SU-DHL-6 (cell line): ENCODE measurements around the gene TRIB2.

ENCODE experiments used
- H2AFZ ChIP-seq: fragments of 200-600 bp; sonication (generic); 2 replicates; pipeline ENCODE4 v1.6.1; 2014; ENCODE audit warnings: low read depth, mild to moderate bottlenecking, moderate library complexity, mixed read lengths, antibody characterized with exemption, low read length; ENCODE audit not compliant: severe bottlenecking
- H3F3A ChIP-seq: fragments of 200-600 bp; shearing (Covaris generic); 2 replicates; pipeline ENCODE4 v1.6.0; 2016; ENCODE audit warnings: antibody characterized with exemption, mild to moderate bottlenecking; ENCODE audit not compliant: insufficient read depth
- H3K27ac ChIP-seq: fragments of 200-600 bp; sonication (generic); 2 replicates; pipeline ENCODE4 v1.5.1; 2016; ENCODE audit warnings: low read depth, mild to moderate bottlenecking, low read length, moderate library complexity, mixed read lengths
- H3K27me3 ChIP-seq: fragments of 200-600 bp; sonication (generic), shearing (Covaris generic); 2 replicates; pipeline ENCODE4 v1.6.0; 2014; ENCODE audit warnings: mild to moderate bottlenecking, low read length
- H3K36me3 ChIP-seq: fragments of 200-600 bp; sonication (generic); 2 replicates; pipeline ENCODE4 v1.6.1; 2014; ENCODE audit warnings: mild to moderate bottlenecking, low read length, mixed read lengths
- H3K4me2 ChIP-seq: fragments of 300-600, 200-600 bp; shearing (Covaris generic), sonication (generic); 2 replicates; pipeline ENCODE4 v1.6.0; 2014; ENCODE audit warnings: low read length, low read depth, mild to moderate bottlenecking; ENCODE audit not compliant: poor library complexity, severe bottlenecking
- H3K4me3 ChIP-seq: fragments of 200-600 bp; sonication (generic); 2 replicates; pipeline ENCODE4 v1.5.1; 2014; ENCODE audit warnings: antibody characterized with exemption, low read length, mild to moderate bottlenecking, mixed read lengths; ENCODE audit not compliant: insufficient read depth, poor library complexity, severe bottlenecking
- H3K79me2 ChIP-seq: fragments of 200-600 bp; sonication (generic); 2 replicates; pipeline ENCODE4 v1.6.1; 2014; ENCODE audit warnings: mild to moderate bottlenecking, low read length, moderate library complexity; ENCODE audit not compliant: insufficient read depth
- H3K9ac ChIP-seq: fragments of 200-600 bp; sonication (generic); 2 replicates; pipeline ENCODE4 v1.7.0; 2014; ENCODE audit warnings: mild to moderate bottlenecking, low read length
- H3K9me2 ChIP-seq: fragments of 200-600 bp; sonication (generic); replicated peaks from 2 replicates; pipeline ENCODE4 v1.6.1; 2014; ENCODE audit warnings: low read length; ENCODE audit not compliant: insufficient read depth
- H3K9me3 ChIP-seq: fragments of 200-600 bp; sonication (generic); 2 replicates; pipeline ENCODE4 v1.6.1; 2014; ENCODE audit warnings: low read length, mixed read lengths; ENCODE audit not compliant: insufficient read depth
- H4K20me1 ChIP-seq: fragments of 200-600 bp; sonication (generic); 2 replicates; pipeline ENCODE4 v1.6.1; 2014; ENCODE audit warnings: low read depth, mild to moderate bottlenecking, antibody characterized with exemption, low read length, moderate library complexity, mixed read lengths
- CTCF ChIP-seq: fragments of 200-600 bp; sonication (generic); IDR thresholded peaks from one replicate; pipeline ENCODE4 v1.5.1; 2017; ENCODE audit warnings: antibody characterized with exemption, mild to moderate bottlenecking, low read length, moderate library complexity; ENCODE audit not compliant: insufficient read depth, poor library complexity, severe bottlenecking
- EZH2phosphoT487 ChIP-seq: fragments of 200-600 bp; sonication (generic), shearing (Covaris generic); conservative IDR thresholded peaks from 2 replicates; pipeline ENCODE4 v1.6.1; 2018; ENCODE audit warnings: mild to moderate bottlenecking, antibody characterized with exemption, low read length, moderate library complexity, mixed read lengths

TRIB2 gene

GRCh38 chr2:12719400-12720277 is 2.9 kb downstream of the TRIB2 start:
- Histone ChIP-seq H3F3A (peaks cover 13% of the 10 kb centered on the region; the same call in 1 of the 2 replicates), H3K9me3 (no peaks in the 10 kb centered on the region), H3K4me2 (peak overlapping the region; percentile 64), H3K9ac (peak overlapping the region; percentile 91), H3K4me3 (peak overlapping the region; percentile 95), H4K20me1 (peaks cover 17% of the 10 kb centered on the region; the same call in 1 of the 2 replicates), H3K27ac (peak overlapping the region; percentile 86), H3K79me2 (peaks cover 82% of the 10 kb centered on the region), H3K27me3 (no peaks in the 10 kb centered on the region), H3K9me2 (no peaks in the 10 kb centered on the region), H2AFZ (no peak overlapping the region), H3K36me3 (peaks cover 20% of the 10 kb centered on the region)
- TF ChIP-seq EZH2phosphoT487 (no peak), CTCF (no peak)

- Histone ChIP-seq H3K9me2 (no peaks in the 10 kb centered on the region), H3K4me2 (peak overlapping the region; percentile 64), H3F3A (peaks cover 13% of the 10 kb centered on the region; the same call in 1 of the 2 replicates), H3K27ac (peak overlapping the region; percentile 86), H3K9ac (peak overlapping the region; percentile 91), H3K27me3 (no peaks in the 10 kb centered on the region), H3K4me3 (peak overlapping the region; percentile 95), H3K79me2 (peaks cover 89% of the 10 kb centered on the region), H3K36me3 (peaks cover 20% of the 10 kb centered on the region), H3K9me3 (no peaks in the 10 kb centered on the region), H2AFZ (no peak overlapping the region), H4K20me1 (peaks cover 17% of the 10 kb centered on the region; the same call in 1 of the 2 replicates)
- TF ChIP-seq EZH2phosphoT487: no peak
- TF ChIP-seq CTCF: no peak
These were observed 3.5 kb downstream of the TRIB2 start for GRCh38 chr2:12720278-12720620.

- H3F3A ChIP-seq: peaks cover 15% of the 10 kb centered on the region; the same call in 1 of the 2 replicates
- no peaks in the 10 kb centered on the region for H3K9me2 ChIP-seq
- H3K27me3 ChIP-seq: no peaks in the 10 kb centered on the region
- peak overlapping the region; percentile 86 for H3K27ac ChIP-seq
- peak overlapping the region; percentile 95 for H3K4me3 ChIP-seq
- H3K9ac ChIP-seq: peak overlapping the region; percentile 91
- peaks cover 17% of the 10 kb centered on the region; the same call in 1 of the 2 replicates for H4K20me1 ChIP-seq
- H3K9me3 ChIP-seq: no peaks in the 10 kb centered on the region
- peaks cover 95% of the 10 kb centered on the region for H3K79me2 ChIP-seq
- no peak for TF ChIP-seq CTCF
- no peak for TF ChIP-seq EZH2phosphoT487
- no peak overlapping the region for H2AFZ ChIP-seq
- peaks cover 23% of the 10 kb centered on the region for H3K36me3 ChIP-seq
- H3K4me2 ChIP-seq: peak overlapping the region; percentile 64
These were observed 4.1 kb downstream of the TRIB2 start for GRCh38 chr2:12720754-12721378.
